K562 (cell line): ENCODE data around the gene DSP. TPM values are rescaled to one million over a fixed set of nuclear protein-coding genes. Genes with fewer than 3 reads are reported as not detected.

Experiments
- ATAC-seq: fragments of 200-7000 bp; cut with Tn5 transposase; 3 replicates; pipeline ENCODE4 v1.9.1; 2020; ENCODE audit warnings: moderate library complexity
- BruUV-seq: library from RNA; stranded (reverse); fragments of 400-500 nt; replicated peaks from 2 replicates; lab custom pipeline; 2021; lab: Mats Ljungman, UMichigan
- CTCF ChIA-PET: fragments of 300-600 bp; formaldehyde crosslinking; extraction: SDS; loops from one replicate; lab custom pipeline; 2021; ENCODE audit warnings: low intra/inter-chr PET ratio; lab: Yijun Ruan, JAX
- POLR2A ChIA-PET: fragments of 300-600, 350-650 bp; sonication (Branson Sonifier 250); formaldehyde crosslinking; extraction: SDS; loops from one replicate; lab custom pipeline; 2021; ENCODE audit warnings: antibody characterized with exemption, inconsistent platforms; lab: Yijun Ruan, JAX
- DNase-seq, 4 experiments: peaks; one replicate each; pipeline versions ENCODE4 v3.0.0 to v3.0.0-alpha.2; 2011 to 2018; ENCODE audit warnings: low spot score in 3 of 4, mixed read lengths in 3 of 4; ENCODE audit errors: extremely low read depth in 1 of 4
- FAIRE-seq: peaks from 2 replicates; lab custom pipeline; 2011; peaks lifted over from hg19 to GRCh38; lab: Jason Lieb, UNC
- H2AFZ ChIP-seq: 2 replicates; pipeline ENCODE4 v1.6.0; 2011; ENCODE audit warnings: low read depth, low read length, control low read depth, inconsistent platforms
- H3K27ac ChIP-seq: fragments of 200-600 bp; 3 replicates; pipeline ENCODE4 v1.8.0; 2011; ENCODE audit warnings: low read depth, mild to moderate bottlenecking, control low read depth, inconsistent platforms, low read length, moderate library complexity, mixed read lengths; ENCODE audit errors: extremely low read depth
- H3K27me3 ChIP-seq, 2 experiments: fragments of 300-600 bp in 1 of 2; 2 replicates in 1 of 2; 3 replicates in 1 of 2; pipeline versions ENCODE4 v1.6.0 to v1.8.0; 2011; ENCODE audit warnings: inconsistent platforms in 2 of 2, low read length in 2 of 2, mild to moderate bottlenecking in 1 of 2, mixed read lengths in 1 of 2, moderate library complexity in 1 of 2; ENCODE audit not compliant: control insufficient read depth in 2 of 2, insufficient read depth in 2 of 2
- H3K36me3 ChIP-seq: fragments of 300-600 bp; 3 replicates; pipeline ENCODE4 v1.8.0; 2011; ENCODE audit warnings: mild to moderate bottlenecking, low read length, inconsistent platforms; ENCODE audit not compliant: control insufficient read depth, insufficient read depth
- H3K4me1 ChIP-seq, 2 experiments: fragments of 200-600 bp in 1 of 2; replicated peaks in 1 of 2; 2 replicates in 1 of 2; 3 replicates in 1 of 2; pipeline versions ENCODE4 v1.5.1 to v1.8.0; 2011; ENCODE audit warnings: inconsistent platforms in 2 of 2, low read length in 2 of 2, mild to moderate bottlenecking in 1 of 2, mixed read lengths in 1 of 2, moderate library complexity in 1 of 2; ENCODE audit not compliant: control insufficient read depth in 2 of 2, insufficient read depth in 2 of 2
- H3K4me2 ChIP-seq: 2 replicates; pipeline ENCODE4 v1.6.1; 2011; ENCODE audit warnings: low read length, control low read depth, inconsistent platforms, mixed read lengths; ENCODE audit not compliant: insufficient read depth
- H3K4me3 ChIP-seq: fragments of 200-600 bp; sonication (generic), shearing (Covaris generic); 2 replicates; pipeline ENCODE4 v1.5.1; 2016; ENCODE audit warnings: control low read depth, inconsistent platforms
- H3K79me2 ChIP-seq: fragments of 200-600 bp; 3 replicates; pipeline ENCODE4 v1.8.0; 2011; ENCODE audit warnings: low read length, inconsistent platforms; ENCODE audit not compliant: control insufficient read depth, insufficient read depth
- H3K9ac ChIP-seq, 2 experiments: 2 replicates each; pipeline versions ENCODE4 v1.6.0 to v1.6.1; 2011; ENCODE audit warnings: low read depth in 2 of 2, low read length in 2 of 2, control low read depth in 1 of 2, inconsistent platforms in 1 of 2, mild to moderate bottlenecking in 1 of 2, mixed read lengths in 1 of 2; ENCODE audit not compliant: insufficient read depth in 1 of 2
- H3K9me1 ChIP-seq: one replicate; pipeline ENCODE4 v1.6.0; 2011; ENCODE audit warnings: inconsistent platforms, mild to moderate bottlenecking, low read length, moderate library complexity; ENCODE audit not compliant: control insufficient read depth, insufficient read depth
- H3K9me3 ChIP-seq: replicated peaks from 2 replicates; pipeline ENCODE4 v1.5.1; 2011; ENCODE audit warnings: low read depth, low read length, inconsistent platforms; ENCODE audit not compliant: control insufficient read depth, insufficient read depth
- H4K20me1 ChIP-seq: replicated peaks from 2 replicates; pipeline ENCODE4 v1.6.1; 2011; ENCODE audit warnings: low read length, inconsistent platforms, mixed read lengths; ENCODE audit not compliant: control insufficient read depth, insufficient read depth
- HDAC3 ChIP-seq: fragments of 450-650 bp; IDR thresholded peaks from 2 replicates; pipeline ENCODE4 v1.6.1; 2018; ENCODE audit warnings: borderline replicate concordance, mild to moderate bottlenecking, moderate library complexity; ENCODE audit not compliant: partially characterized antibody
- HOMEZ ChIP-seq: fragments of 250-450 bp; sonication (Bioruptor Pico); IDR thresholded peaks from 2 replicates; pipeline ENCODE4 v1.4.0; 2020; ENCODE audit warnings: mild to moderate bottlenecking, moderate library complexity
- MTF1 ChIP-seq: fragments of 250-450 bp; sonication (Bioruptor Pico); IDR thresholded peaks from 2 replicates; pipeline ENCODE4 v1.9.0; 2021; ENCODE audit warnings: moderate library complexity, mild to moderate bottlenecking, inconsistent platforms, borderline replicate concordance
- ZNF143 ChIP-seq: sonication (generic); formaldehyde crosslinking; IDR thresholded peaks from 2 replicates; pipeline ENCODE4 v1.9.0; 2022; ENCODE audit warnings: mild to moderate bottlenecking, missing genetic modification reagents
- ZNF316 ChIP-seq: fragments of 450-650 bp; IDR thresholded peaks from 2 replicates; pipeline ENCODE4 v1.6.1; 2016
- ZNF518B ChIP-seq: fragments of 250-450 bp; sonication (Bioruptor Pico); IDR thresholded peaks from 2 replicates; pipeline ENCODE4 v1.5.0; 2021; ENCODE audit warnings: mild to moderate bottlenecking, moderate library complexity
- WGBS: fragments of 100-300 bp; shearing (Covaris generic); methylation state at CpG from one replicate; pipeline ENCODE4 v1.1.6; 2016; ENCODE audit warnings: low coverage, mixed read lengths; ENCODE audit not compliant: insufficient coverage; ENCODE audit errors: missing lambda C conversion rate; 5-methylcytosine and 5-hydroxymethylcytosine counted together
- in situ Hi-C: fragments of 300-500 bp; cut with MboI; formaldehyde crosslinking; loops from 4 replicates; pipeline ENCODE4 v1.15.0; 2018; ENCODE audit warnings: inconsistent platforms, mixed read lengths
- intact Hi-C: fragments of 100-400 bp; cut with micrococcal nuclease; formaldehyde crosslinking; loops from 2 replicates; pipeline ENCODE4 v1.14.2; 2022
- polyA plus RNA-seq, 8 experiments: library from polyadenylated mRNA; depleted of rRNA in 4 of 8; stranded (reverse) in 5 of 8; unstranded in 3 of 8; fragments of >200 nt; fragmentation: Nextera tagmentation in 2 of 8; fragmentation: Illumina TruSeq in 1 of 8; extraction: Ambion mirVana in 2 of 8; extraction: Trizol in 1 of 8; gene quantifications; 2 replicates each; pipeline versions ENCODE4 v1.2.1 to v1.2.3, GENCODE V29; 2011 to 2014; ENCODE audit warnings: inconsistent platforms in 1 of 8, missing spikeins in 1 of 8
- total RNA-seq, 7 experiments: library from RNA; depleted of rRNA in 6 of 7; stranded (reverse); fragments of >200 nt in 6 of 7; fragmentation: Illumina TruSeq in 2 of 7; extraction: Trizol in 2 of 7; gene quantifications; 2 replicates each; pipeline versions ENCODE4 v1.2.1 to v1.2.3, GENCODE V29; 2011 to 2021; ENCODE audit warnings: low replicate concordance in 1 of 7

Gene DSP
- total and polyA plus RNA-seq, 9 of the 15 experiments (the other 6 are each of a cell fraction or from before 2014, with no cell fraction given): under 0.01 to 0.24 (median 0.03) TPM; not detected in 2

GRCh38 chr6:7502743-7503142 is 38.7 kb upstream of the DSP start:
- ChIA-PET POLR2A (no interaction called here), CTCF (no interaction called here)
- no peaks in the 10 kb centered on the region for H3K4me1 ChIP-seq
- no peak overlapping the region for H3K4me3 ChIP-seq
- H3K79me2 ChIP-seq: no peaks in the 10 kb centered on the region
- in situ Hi-C loops: no loop called here
- H2AFZ ChIP-seq: no peak overlapping the region
- no peaks in the 10 kb centered on the region for H3K9me3 ChIP-seq
- no peak for DNase-seq
- intact Hi-C loops: no loop called here
- no TSS peak for BruUV-seq
- peaks cover 51 to 75% of the 10 kb centered on the region in 2 experiments for H3K27me3 ChIP-seq
- ATAC-seq: peak; percentile 64
- no peaks in the 10 kb centered on the region for H4K20me1 ChIP-seq
- no peak overlapping the region for H3K4me2 ChIP-seq
- FAIRE-seq: no peak
- no peak for TF ChIP-seq ZNF143 (CRISPR knock-in tag)
- no peak for TF ChIP-seq HOMEZ (CRISPR knock-in tag)
- TF ChIP-seq ZNF316: no peak
- no peak for TF ChIP-seq HDAC3
- no peak for TF ChIP-seq MTF1 (CRISPR knock-in tag)
- no peak for TF ChIP-seq ZNF518B (CRISPR knock-in tag)
- 2% methylated on average over 11 of the region's 11 CpGs for WGBS
- H3K9ac ChIP-seq: peak overlapping the region in 1 of 2 experiments; percentile 27; a peak in 1 of 4 replicates
- H3K27ac ChIP-seq: no peak overlapping the region
- H3K36me3 ChIP-seq: no peaks in the 10 kb centered on the region
- no peaks in the 10 kb centered on the region for H3K9me1 ChIP-seq
